Left forelimb (tissue), 1 donor: ENCODE measurements around the gene SLMAP.
A peak's percentile ranks its signal among the peaks of the same experiment; 100 is the strongest.

Experiments used
- DNase-seq: peaks from one replicate; pipeline ENCODE4 v3.0.0-alpha.2; 2018; ENCODE audit warnings: low spot score

SLMAP gene

GRCh38 chr3:57942388-57942787 lies 186.3 kb downstream of the SLMAP start:
- no peak for DNase-seq

GRCh38 chr3:57942872-57943283 lies 186.8 kb downstream of the SLMAP start:
- no peak for DNase-seq

- DNase-seq = no peak
Observed at GRCh38 chr3:57943525-57944495, 187.7 kb downstream of the SLMAP start.

GRCh38 chr3:57946970-57947381 lies 190.9 kb downstream of the SLMAP start:
- no peak for DNase-seq

GRCh38 chr3:57948080-57948671 lies 192.1 kb downstream of the SLMAP start:
- peak; percentile 51 for DNase-seq

GRCh38 chr3:57948781-57949242 lies 192.7 kb downstream of the SLMAP start:
- peak; percentile 15 for DNase-seq

- DNase-seq = no peak
Observed at GRCh38 chr3:57949344-57949743, 193.2 kb downstream of the SLMAP start.

- DNase-seq = peak; percentile 33
Observed at GRCh38 chr3:57949785-57950615, 193.9 kb downstream of the SLMAP start.

GRCh38 chr3:57951066-57951882 lies 195.2 kb downstream of the SLMAP start:
- DNase-seq = peak; percentile 67

- peak; percentile 52 for DNase-seq
Observed at GRCh38 chr3:57952208-57952631, 196.1 kb downstream of the SLMAP start.

- peak; percentile 20 for DNase-seq
Observed at GRCh38 chr3:57952651-57953050, 196.5 kb downstream of the SLMAP start.

- no peak for DNase-seq
Observed at GRCh38 chr3:57953576-57953975, 197.5 kb downstream of the SLMAP start.

- DNase-seq = no peak
Observed at GRCh38 chr3:57956119-57956832, 200.2 kb downstream of the SLMAP start.

- no peak for DNase-seq
Observed at GRCh38 chr3:57956833-57957174, 200.7 kb downstream of the SLMAP start.

- no peak for DNase-seq
Observed at GRCh38 chr3:57957824-57958223, 201.7 kb downstream of the SLMAP start.

GRCh38 chr3:57958642-57959422 lies 202.7 kb downstream of the SLMAP start:
- no peak for DNase-seq

- no peak for DNase-seq
Observed at GRCh38 chr3:57959423-57960173, 203.5 kb downstream of the SLMAP start.

GRCh38 chr3:57960174-57960505 lies 204.0 kb downstream of the SLMAP start:
- no peak for DNase-seq

GRCh38 chr3:57961177-57961827 lies 205.2 kb downstream of the SLMAP start:
- DNase-seq = no peak
